ES-I3 (cell line): ENCODE data around the gene GUCY2C.
"Not testable (repeated sequence)": the region's sequence is repeated elsewhere in the genome, so short reads cannot be mapped to it uniquely, and the experiment has no call there.

ENCODE experiments used
- H3K36me3 ChIP-seq: 2 replicates; pipeline ENCODE4 v1.6.1; 2013; ENCODE audit warnings: mild to moderate bottlenecking, low read length, control low read depth, moderate library complexity; ENCODE audit not compliant: insufficient read depth
- H3K4me1 ChIP-seq: 2 replicates; pipeline ENCODE4 v1.6.1; 2013; ENCODE audit warnings: mild to moderate bottlenecking, control low read depth, low read length; ENCODE audit not compliant: insufficient read depth
- H3K9ac ChIP-seq: 2 replicates; pipeline ENCODE4 v1.6.1; 2013; ENCODE audit warnings: low read depth, mild to moderate bottlenecking, low read length, moderate library complexity
- H3K9me3 ChIP-seq: 2 replicates; pipeline ENCODE4 v1.6.1; 2013; ENCODE audit warnings: mild to moderate bottlenecking, low read length, moderate library complexity; ENCODE audit not compliant: control insufficient read depth, insufficient read depth

The GUCY2C gene

GRCh38 chr12:14698555-14698954 lies 2.2 kb upstream of the GUCY2C start:
- no peaks in the 10 kb centered on the region for H3K9me3 ChIP-seq
- H3K4me1 ChIP-seq = no peaks in the 10 kb centered on the region
- peaks cover 16% of the 10 kb centered on the region; the same call in 1 of the 2 replicates for H3K36me3 ChIP-seq
- H3K9ac ChIP-seq = no peak overlapping the region

DNA sequence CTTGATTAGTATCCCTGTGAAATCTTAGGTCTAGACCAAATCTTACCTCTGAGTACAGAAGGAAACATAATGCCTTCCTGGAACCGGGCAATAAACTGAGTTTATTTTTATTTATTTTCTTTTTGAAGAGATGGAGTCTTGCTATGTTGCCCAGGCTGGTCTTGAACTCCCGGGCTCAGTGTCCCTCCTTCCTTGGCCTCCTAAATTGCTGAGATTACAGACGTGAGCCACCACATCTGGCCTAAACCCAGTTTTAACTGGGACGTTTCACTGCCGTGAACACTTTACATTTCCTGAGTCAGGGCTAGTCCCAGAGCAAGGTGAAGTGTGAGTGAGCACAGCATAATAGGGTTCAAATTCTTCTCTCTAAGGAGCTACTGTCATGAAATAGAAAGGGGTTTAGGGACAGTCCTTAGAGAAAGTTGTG lies 671 bp downstream of the GUCY2C start:
- H3K9me3 ChIP-seq = no peaks in the 10 kb centered on the region
- H3K36me3 ChIP-seq = no peaks in the 10 kb centered on the region
- H3K4me1 ChIP-seq = peaks cover 6% of the 10 kb centered on the region; the same call in 1 of the 2 replicates
- no peak overlapping the region for H3K9ac ChIP-seq

GRCh38 chr12:14694970-14695369 lies 1.4 kb downstream of the GUCY2C start:
- H3K36me3 ChIP-seq = no peaks in the 10 kb centered on the region
- no peak overlapping the region for H3K9ac ChIP-seq
- H3K9me3 ChIP-seq = no peaks in the 10 kb centered on the region
- H3K4me1 ChIP-seq = peaks cover 6% of the 10 kb centered on the region; the same call in 1 of the 2 replicates

DNA sequence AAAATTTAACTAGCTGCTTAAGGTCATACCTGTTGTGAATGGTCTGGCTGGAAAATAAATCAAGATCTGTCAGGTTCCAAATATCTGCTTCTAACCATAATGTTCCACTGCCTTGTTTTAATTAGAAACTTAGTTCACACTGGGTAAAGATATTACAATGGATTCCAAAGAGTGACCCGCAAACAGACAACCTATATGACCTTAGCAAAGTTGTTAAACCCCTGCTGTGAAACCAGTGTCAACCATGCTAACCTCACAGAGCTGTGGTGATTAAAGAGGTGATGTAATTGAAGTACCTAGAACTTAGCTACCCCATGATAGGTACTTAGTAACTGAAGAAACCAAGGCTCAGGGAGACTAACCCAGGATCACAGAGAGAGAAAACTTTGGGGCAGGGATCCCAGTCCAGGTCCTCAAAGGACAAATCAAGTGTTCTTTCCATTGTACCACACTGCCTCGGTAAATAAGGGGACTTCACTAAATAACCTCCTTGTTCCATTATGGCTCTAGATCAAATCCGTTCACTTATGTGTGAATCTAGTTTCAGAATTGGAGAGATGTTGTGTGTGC lies 2.2 kb downstream of the GUCY2C start:
- H3K9me3 ChIP-seq = no peaks in the 10 kb centered on the region
- no peak overlapping the region for H3K9ac ChIP-seq
- H3K4me1 ChIP-seq = peaks cover 6% of the 10 kb centered on the region; the same call in 1 of the 2 replicates
- no peaks in the 10 kb centered on the region for H3K36me3 ChIP-seq

DNA sequence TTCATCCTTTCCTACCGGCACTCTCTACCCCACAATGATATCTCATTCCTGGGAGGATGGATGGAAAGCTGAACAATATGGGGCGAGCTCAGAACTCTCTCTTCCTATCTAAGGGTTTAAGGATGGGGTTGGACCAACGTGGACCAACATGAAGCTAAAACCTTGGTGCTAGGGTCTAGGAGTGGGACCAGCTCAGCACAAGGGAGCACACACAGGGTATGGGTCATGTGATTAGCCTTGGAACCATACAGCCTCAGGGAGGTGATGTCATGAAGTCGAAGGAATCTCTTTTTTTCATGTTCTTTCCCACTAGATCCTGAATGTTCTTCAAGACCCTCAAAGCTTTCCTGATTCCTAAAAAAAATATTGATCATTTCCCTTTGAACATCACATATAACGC lies 3.3 kb downstream of the GUCY2C start:
- Histone ChIP-seq H3K4me1 (peaks cover 6% of the 10 kb centered on the region; the same call in 1 of the 2 replicates), H3K9me3 (no peaks in the 10 kb centered on the region), H3K9ac (no peak overlapping the region), H3K36me3 (no peaks in the 10 kb centered on the region)

GRCh38 chr12:14691560-14691959 lies 4.8 kb downstream of the GUCY2C start:
- H3K36me3 ChIP-seq = no peaks in the 10 kb centered on the region
- H3K9ac ChIP-seq = no peak overlapping the region
- no peaks in the 10 kb centered on the region for H3K9me3 ChIP-seq
- peaks cover 6% of the 10 kb centered on the region; the same call in 1 of the 2 replicates for H3K4me1 ChIP-seq

- Histone ChIP-seq H3K4me1 (peaks cover 6% of the 10 kb centered on the region; the same call in 1 of the 2 replicates), H3K9ac (no peak overlapping the region), H3K9me3 (no peaks in the 10 kb centered on the region), H3K36me3 (no peaks in the 10 kb centered on the region)
These were observed 6.4 kb downstream of the GUCY2C start for GRCh38 chr12:14689996-14690395.

DNA sequence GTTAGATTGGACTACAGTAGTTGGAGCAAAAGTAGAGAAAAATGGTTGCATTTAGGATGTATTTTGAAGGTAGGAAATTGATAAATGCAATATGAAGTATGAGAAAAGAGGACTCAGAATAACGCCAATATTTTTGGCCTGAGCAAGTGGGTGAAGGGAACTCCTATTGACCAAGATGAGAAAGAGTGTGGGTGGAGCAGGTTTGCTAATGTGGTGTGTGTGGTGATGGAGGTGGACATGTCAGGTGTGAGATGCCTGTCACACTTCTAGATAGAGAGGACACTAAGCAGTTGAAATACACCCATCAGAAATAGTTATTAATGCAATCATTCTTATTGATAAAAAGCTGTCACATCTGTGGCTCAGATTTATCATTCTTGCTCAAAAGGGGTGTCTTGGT lies 7.3 kb downstream of the GUCY2C start:
- no peaks in the 10 kb centered on the region for H3K9me3 ChIP-seq
- no peaks in the 10 kb centered on the region for H3K36me3 ChIP-seq
- H3K9ac ChIP-seq = no peak overlapping the region
- H3K4me1 ChIP-seq = peaks cover 6% of the 10 kb centered on the region; the same call in 1 of the 2 replicates

DNA sequence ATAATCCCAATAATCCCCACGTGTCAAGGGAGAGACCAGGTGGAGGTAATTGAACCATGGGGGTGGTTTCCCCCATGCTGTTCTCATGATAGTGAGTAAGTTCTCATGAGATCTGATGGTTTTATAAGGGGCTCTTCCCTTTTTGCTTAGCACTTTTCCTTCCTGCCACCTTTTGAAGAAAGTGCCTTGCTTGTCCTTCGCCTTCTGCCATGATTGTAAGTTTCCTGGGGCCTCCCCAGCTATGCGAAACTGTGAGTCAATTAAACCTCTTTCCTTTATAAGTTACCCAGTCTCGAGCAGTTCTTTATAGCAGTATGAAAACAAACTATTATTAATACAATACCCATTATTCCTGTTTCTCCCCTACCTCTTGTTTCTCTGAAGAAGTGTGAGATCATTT lies 14.2 kb downstream of the GUCY2C start:
- not testable (repeated sequence) for H3K36me3 ChIP-seq, H3K9me3 ChIP-seq, H3K4me1 ChIP-seq, H3K9ac ChIP-seq

GRCh38 chr12:14681625-14682024 lies 14.8 kb downstream of the GUCY2C start:
- Histone ChIP-seq H3K36me3 (no peaks in the 10 kb centered on the region), H3K4me1 (no peaks in the 10 kb centered on the region), H3K9me3 (no peaks in the 10 kb centered on the region), H3K9ac (no peak overlapping the region)

DNA sequence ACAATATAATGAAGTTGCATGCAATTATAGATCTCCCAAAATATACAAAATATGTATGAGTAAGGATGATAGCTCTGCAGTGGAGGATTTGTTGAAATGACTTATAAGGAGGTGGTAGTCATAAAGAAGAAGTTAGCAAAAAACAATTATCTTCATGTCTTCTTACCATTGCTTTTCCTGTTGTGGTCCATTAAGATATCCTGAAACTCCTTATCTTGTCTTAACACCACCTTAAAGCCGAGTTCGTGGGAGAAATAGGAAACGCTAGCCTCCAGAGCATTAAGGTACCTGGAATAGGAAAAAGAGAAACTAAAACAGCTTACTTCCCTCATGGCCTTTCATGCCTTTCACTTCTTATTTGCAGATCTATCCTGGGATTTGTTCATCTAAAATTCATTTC lies 15.2 kb downstream of the GUCY2C start:
- Histone ChIP-seq H3K9me3 (no peaks in the 10 kb centered on the region), H3K4me1 (no peaks in the 10 kb centered on the region), H3K36me3 (no peaks in the 10 kb centered on the region), H3K9ac (no peak overlapping the region)

DNA sequence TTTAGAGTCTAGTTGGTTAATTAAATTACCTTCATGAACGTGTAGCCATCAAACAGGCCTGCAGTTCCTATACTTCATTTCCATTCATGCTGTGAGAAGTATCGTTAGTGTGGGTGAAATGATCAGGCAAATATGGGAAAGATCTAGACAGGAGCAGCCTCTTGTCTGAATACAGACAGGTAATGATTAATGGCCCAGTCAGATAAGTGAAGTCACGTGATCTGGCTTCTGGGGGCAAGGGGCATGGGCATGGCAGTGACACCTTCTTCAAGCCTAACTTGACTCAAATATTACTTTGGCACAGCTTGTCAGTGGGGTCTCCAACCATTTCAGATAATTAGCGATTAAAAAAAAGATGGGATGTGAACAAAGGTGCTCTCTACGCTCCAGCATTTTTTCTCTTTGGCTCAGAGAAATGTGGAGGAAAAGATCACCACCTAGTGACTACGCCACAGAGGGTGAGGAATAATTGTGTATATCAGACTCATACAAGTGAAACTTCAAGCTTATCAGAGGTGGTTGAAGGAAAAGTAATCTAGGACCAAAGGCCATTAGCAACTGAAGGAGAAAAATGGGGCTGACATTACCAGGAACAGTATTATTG lies 17.8 kb downstream of the GUCY2C start:
- H3K4me1 ChIP-seq = no peaks in the 10 kb centered on the region
- H3K9ac ChIP-seq = no peak overlapping the region
- H3K9me3 ChIP-seq = no peaks in the 10 kb centered on the region
- no peaks in the 10 kb centered on the region for H3K36me3 ChIP-seq

- Histone ChIP-seq H3K4me1 (peaks cover 5% of the 10 kb centered on the region; the same call in 1 of the 2 replicates), H3K36me3 (no peaks in the 10 kb centered on the region), H3K9me3 (no peaks in the 10 kb centered on the region), H3K9ac (no peak overlapping the region)
These were observed 27.8 kb downstream of the GUCY2C start for GRCh38 chr12:14668591-14668990.

DNA sequence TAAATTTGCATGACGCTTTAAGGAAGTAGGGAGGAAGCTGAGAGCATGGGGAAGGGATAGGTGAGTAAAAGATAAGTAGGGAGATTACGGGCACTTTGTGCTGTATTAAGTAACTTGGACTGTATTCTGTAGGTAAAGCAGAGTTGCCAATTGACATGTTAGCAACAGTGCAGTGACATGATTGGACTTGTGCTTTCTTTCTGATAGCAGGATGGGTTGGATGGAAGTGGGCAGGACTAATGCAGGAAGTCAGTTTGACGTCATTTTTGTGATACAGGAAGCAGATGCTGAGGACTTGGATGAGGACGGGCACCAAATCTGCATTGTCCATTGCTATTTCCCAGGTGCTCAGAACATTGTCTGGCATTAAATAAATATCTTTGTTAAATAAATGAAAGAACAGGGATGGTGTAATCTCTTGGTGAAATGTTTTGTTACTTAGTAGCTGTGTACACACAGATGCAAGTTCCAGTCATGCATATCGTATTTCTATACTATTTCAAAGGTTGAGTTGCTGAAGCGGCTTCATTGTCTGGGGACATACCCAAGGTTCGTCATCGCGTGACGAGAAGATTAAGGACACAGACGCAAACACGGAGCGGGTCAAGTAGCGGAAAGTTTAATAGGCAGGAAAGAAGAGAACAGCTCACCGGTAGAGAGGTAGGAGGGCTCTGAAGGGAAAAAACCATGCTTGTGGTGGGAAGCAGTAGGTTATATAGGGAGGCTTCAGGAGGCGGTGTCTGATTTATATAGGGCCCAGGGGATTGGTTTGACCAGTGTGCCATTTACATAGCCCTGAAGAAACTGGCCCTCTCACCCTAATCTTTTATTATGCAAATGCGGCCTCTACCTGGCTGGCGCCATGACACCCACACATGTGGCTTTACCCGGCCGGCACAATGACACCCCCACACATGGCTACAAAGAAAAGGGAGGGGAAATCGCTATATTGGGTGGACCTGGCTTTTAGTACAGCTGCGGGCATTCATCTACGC lies 30.7 kb downstream of the GUCY2C start:
- H3K4me1 ChIP-seq = peaks cover 5% of the 10 kb centered on the region; the same call in 1 of the 2 replicates
- H3K9me3 ChIP-seq = no peaks in the 10 kb centered on the region
- no peaks in the 10 kb centered on the region for H3K36me3 ChIP-seq
- peak overlapping the region; percentile 47; the same call in 1 of the 2 replicates for H3K9ac ChIP-seq
